ENCODE measurements around the gene ELMO1.

GRCh38 chr7:37419496-37419895 is 29.2 kb downstream of the ELMO1 start:
- TF ChIP-seq FOSL1 (IDR thresholded peaks at IDR 0.05; ENCODE audit: low read depth) (no peak), CEBPB (IDR thresholded peaks at IDR 0.05; ENCODE audit: low read depth) (no peak), CTCF (IDR thresholded peaks at IDR 0.05 in 2 of 3, conservative IDR thresholded peaks at IDR 0.05 in 1 of 3; ENCODE audit: borderline replicate concordance in 1 of 3, insufficient read depth in 1 of 3, low read depth in 2 of 3, low read length in 2 of 3) (no peak), POLR2A (IDR thresholded peaks at IDR 0.05; ENCODE audit: borderline replicate concordance, extremely low read depth, insufficient read depth, insufficient read length) (no peak), POLR2AphosphoS5 (IDR thresholded peaks at IDR 0.05; ENCODE audit: low read depth, low read length) (no peak), ZFX (IDR thresholded peaks at IDR 0.05) (no peak), EZH2 (IDR thresholded peaks at IDR 0.05) (no peak), SP1 (IDR thresholded peaks at IDR 0.05; ENCODE audit: low read depth) (no peak), SIN3A (IDR thresholded peaks at IDR 0.05; ENCODE audit: low read depth) (no peak), MAX (IDR thresholded peaks at IDR 0.05) (no peak)
